ENCODE data around the gene WNT6. TPM values are rescaled to one million over a fixed set of nuclear protein-coding genes. Genes with fewer than 3 reads are reported as not detected.

The WNT6 gene
- total RNA-seq, 1 donor from 2014 or later = not detected

- DNase-seq (no peak), ATAC-seq (no peak)
- Histone ChIP-seq H3K9me3 (no peaks in the 10 kb centered on the region), H3K27me3 (peaks cover 67% of the 10 kb centered on the region), H3K27ac (no peak overlapping the region), H3K4me3 (no peak overlapping the region), H3K4me1 (peaks cover 18% of the 10 kb centered on the region), H3K36me3 (no peaks in the 10 kb centered on the region)
- intact Hi-C loops (cut with DNase I) = no loop called here
- TF ChIP-seq CTCF (IDR thresholded peaks at IDR 0.05) = no peak
Measured at GRCh38 chr2:218894151-218894879, 34.7 kb downstream of the WNT6 start.

DNA sequence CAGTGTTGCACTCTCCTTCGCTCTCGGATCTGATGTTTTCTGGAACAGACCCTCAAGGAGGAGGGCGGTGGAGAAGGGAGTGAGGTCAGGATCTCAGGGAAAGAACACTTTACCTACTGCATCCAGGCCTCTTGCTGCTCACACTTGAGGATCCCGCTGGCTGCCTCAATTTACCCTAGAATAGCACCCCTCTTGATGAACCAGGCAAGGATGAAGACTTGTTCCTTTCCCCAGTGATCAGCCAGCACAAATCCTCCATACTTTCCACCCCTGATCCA, 35.2 kb downstream of the WNT6 start:
- no peak for DNase-seq
- Histone ChIP-seq H3K27ac (no peak overlapping the region), H3K4me1 (peaks cover 18% of the 10 kb centered on the region), H3K4me3 (no peak overlapping the region), H3K27me3 (peaks cover 72% of the 10 kb centered on the region), H3K36me3 (no peaks in the 10 kb centered on the region), H3K9me3 (no peaks in the 10 kb centered on the region)
- no peak for ATAC-seq
- TF ChIP-seq CTCF (IDR thresholded peaks at IDR 0.05) = no peak
- intact Hi-C loops (cut with DNase I) = no loop called here

- DNase-seq (no peak), ATAC-seq (no peak)
- no peak for TF ChIP-seq CTCF (IDR thresholded peaks at IDR 0.05)
- peaks cover 18% of the 10 kb centered on the region for H3K4me1 ChIP-seq
- no peaks in the 10 kb centered on the region for H3K36me3 ChIP-seq
- H3K27me3 ChIP-seq = peaks cover 74% of the 10 kb centered on the region
- no peak overlapping the region for H3K27ac ChIP-seq
- H3K4me3 ChIP-seq = no peak overlapping the region
- H3K9me3 ChIP-seq = no peaks in the 10 kb centered on the region
- intact Hi-C loops (cut with DNase I) = no loop called here
Measured at GRCh38 chr2:218895326-218895725, 35.7 kb downstream of the WNT6 start.

- H3K36me3 ChIP-seq = no peaks in the 10 kb centered on the region
- DNase-seq (no peak), ATAC-seq (no peak)
- intact Hi-C loops (cut with DNase I) = no loop called here
- peaks cover 80% of the 10 kb centered on the region for H3K27me3 ChIP-seq
- no peak for TF ChIP-seq CTCF (IDR thresholded peaks at IDR 0.05)
- H3K4me3 ChIP-seq = no peak overlapping the region
- H3K4me1 ChIP-seq = peaks cover 18% of the 10 kb centered on the region
- no peaks in the 10 kb centered on the region for H3K9me3 ChIP-seq
- H3K27ac ChIP-seq = no peak overlapping the region
Measured at GRCh38 chr2:218895759-218896500, 36.3 kb downstream of the WNT6 start.

DNA sequence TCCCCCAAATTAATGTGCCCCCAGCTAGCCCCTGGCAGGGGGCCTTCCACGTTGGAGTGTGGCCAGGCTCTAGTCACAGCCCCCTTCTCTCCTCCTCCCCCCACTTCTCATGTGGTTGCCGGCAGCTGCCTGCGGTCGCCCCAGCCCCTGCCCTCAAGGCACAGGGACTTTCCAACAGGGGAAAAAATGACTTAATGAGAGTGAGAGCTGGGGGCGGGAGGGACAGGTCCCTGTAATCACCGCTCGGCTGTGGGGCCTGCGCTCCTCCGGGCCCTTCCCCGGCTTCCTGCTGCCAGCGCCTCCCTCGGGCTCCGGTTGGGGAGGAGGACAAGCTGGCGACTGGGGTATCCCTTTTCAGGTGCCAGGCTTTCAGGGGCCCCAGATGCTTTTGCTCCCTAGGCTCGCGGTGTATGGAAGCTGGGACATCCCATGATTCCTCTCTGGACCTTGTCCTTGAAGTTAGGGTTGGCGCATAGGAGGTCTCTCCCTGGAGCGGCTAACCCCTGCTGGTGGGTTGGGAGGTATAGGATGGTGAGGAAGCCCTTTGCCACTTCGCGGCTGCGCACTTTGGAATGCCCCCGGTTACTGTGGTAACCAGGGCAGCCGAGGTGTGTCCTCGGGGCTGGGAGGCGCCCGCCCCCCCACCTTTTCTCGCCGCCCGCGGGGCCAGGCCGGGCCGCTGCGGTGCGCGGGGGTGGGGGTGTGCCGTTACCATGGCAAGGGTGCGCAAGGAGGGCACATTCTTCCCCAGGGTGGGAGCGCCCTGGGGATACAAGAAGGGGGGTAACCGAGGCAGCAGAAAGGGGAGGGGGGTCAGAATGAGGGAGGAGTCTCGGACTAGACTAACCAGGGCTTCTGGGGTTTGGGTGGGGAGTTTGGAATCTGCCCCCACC, 37.1 kb downstream of the WNT6 start:
- TF ChIP-seq CTCF (IDR thresholded peaks at IDR 0.05) = no peak
- H3K27ac ChIP-seq = no peak overlapping the region
- H3K4me1 ChIP-seq = peaks cover 18% of the 10 kb centered on the region
- no peak for ATAC-seq
- no peaks in the 10 kb centered on the region for H3K9me3 ChIP-seq
- H3K36me3 ChIP-seq = no peaks in the 10 kb centered on the region
- no peak for DNase-seq
- H3K27me3 ChIP-seq = peaks cover 87% of the 10 kb centered on the region
- intact Hi-C loops (cut with DNase I) = no loop called here
- no peak overlapping the region for H3K4me3 ChIP-seq

Data from upper lobe of right lung (tissue), 1 donor.